GM10266 (cell line): ENCODE measurements around the gene SYNE2.

Experiments
- DNase-seq: peaks from one replicate; pipeline ENCODE4 v3.0.0; 2012; ENCODE audit errors: extremely low spot score
- CTCF ChIP-seq: IDR thresholded peaks from 2 replicates; pipeline ENCODE4 v1.5.1; 2012; ENCODE audit warnings: mild to moderate bottlenecking, low read depth; ENCODE audit not compliant: control insufficient read depth, insufficient read depth; ENCODE audit errors: missing control alignments

SYNE2 gene

DNA sequence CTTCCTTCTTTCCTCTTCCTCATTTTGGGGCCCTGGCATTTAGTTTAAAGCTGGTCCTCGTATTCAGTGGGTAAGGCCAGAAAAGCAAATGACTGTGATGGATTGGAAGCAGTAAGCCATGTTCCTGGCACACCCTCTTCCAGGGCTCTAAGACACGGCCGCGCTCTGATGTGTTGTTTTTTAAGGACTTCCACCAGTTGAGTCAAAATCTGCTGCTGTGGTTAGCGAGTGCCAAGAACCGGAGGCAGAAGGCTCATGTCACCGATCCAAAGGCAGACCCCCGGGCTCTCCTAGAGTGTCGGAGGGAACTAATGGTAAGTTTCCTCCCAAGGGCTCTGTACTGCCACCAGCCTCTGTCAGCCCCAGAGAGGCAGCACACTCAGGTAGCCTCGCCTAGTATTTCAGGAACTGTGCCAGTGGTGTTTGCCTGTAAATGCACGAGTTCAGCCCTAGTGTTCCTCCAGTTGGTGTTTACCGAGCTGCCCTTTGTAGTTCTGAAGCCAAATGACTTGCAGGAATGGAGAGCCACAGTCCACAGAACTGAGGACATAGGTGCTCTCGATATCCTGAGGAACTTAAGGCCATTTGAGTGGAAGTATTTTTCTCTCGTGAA, 368.7 kb downstream of the SYNE2 start:
- no peak for DNase-seq
- no peak for TF ChIP-seq CTCF

- TF ChIP-seq CTCF = no peak
- no peak for DNase-seq
Observed at GRCh38 chr14:64225151-64225757, 372.4 kb downstream of the SYNE2 start.

DNA sequence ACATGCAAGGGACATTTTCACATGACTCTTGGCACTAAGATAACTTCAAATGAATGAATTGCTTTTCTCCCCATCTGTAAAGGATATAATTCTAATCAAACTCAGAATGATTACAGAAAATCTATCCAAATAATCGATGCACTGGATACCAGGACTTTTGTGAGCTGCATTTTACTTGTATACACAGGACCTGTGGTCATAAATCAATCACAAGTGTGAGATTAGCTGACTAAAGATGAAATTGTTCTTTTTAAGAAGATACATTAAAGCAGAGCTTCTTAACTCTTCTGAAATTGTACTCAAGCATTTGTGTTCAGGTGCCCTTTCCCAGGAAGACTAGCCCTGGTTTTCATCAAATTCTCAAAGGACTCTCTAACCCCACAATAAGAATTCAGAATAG, 375.1 kb downstream of the SYNE2 start:
- no peak for DNase-seq
- no peak for TF ChIP-seq CTCF

GRCh38 chr14:64229489-64229888, 376.7 kb downstream of the SYNE2 start:
- no peak for DNase-seq
- no peak for TF ChIP-seq CTCF

GRCh38 chr14:64232095-64232838, 379.5 kb downstream of the SYNE2 start:
- DNase-seq = no peak
- no peak for TF ChIP-seq CTCF

DNA sequence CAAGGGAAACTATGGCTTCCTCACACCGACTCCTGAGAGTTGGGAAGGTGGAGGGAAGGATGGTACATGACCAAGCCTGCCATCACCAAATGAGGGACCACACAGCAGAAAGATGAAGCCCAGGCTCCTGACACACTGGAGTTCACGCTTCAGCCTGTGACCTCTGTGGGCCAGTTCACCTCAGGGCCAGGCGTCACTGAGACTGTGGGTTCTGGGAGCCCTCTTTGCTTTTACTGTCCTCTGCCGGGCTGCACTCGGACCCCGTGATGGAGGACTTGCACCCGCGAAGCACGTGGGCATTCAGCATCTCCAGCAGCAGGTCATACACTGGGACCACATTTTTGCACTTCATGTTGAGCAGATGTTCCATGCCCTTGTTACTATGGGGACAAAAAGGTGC, 380.1 kb downstream of the SYNE2 start:
- no peak for DNase-seq
- TF ChIP-seq CTCF = no peak

- no peak for TF ChIP-seq CTCF
Observed at GRCh38 chr14:64233531-64234190, 380.9 kb downstream of the SYNE2 start.

More at GRCh38 chr14:64233531-64234190, 380.9 kb downstream of the SYNE2 start:
- DNase-seq = no peak
